Measurements from ENCODE around the gene ADSS2.

DNA sequence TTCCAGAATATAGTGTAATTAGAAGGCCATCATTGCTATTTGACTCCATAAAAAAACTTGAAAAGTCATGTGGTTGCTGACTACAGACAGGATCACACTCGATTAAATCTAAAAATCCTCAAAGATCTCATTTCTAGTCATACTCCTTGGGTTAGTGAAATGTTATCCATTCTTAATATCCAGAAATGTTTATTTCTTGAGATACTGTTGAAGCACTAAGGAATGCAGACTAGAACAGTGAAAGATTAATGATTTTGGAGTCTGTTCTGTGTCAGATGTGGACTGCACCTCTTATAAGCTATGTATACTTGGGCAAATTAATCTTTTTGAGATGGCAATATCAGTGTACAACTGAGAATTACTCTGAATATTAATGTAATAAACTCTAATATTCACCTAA, 65.1 kb downstream of the ADSS2 start:
- TF ChIP-seq, protein P1, sequence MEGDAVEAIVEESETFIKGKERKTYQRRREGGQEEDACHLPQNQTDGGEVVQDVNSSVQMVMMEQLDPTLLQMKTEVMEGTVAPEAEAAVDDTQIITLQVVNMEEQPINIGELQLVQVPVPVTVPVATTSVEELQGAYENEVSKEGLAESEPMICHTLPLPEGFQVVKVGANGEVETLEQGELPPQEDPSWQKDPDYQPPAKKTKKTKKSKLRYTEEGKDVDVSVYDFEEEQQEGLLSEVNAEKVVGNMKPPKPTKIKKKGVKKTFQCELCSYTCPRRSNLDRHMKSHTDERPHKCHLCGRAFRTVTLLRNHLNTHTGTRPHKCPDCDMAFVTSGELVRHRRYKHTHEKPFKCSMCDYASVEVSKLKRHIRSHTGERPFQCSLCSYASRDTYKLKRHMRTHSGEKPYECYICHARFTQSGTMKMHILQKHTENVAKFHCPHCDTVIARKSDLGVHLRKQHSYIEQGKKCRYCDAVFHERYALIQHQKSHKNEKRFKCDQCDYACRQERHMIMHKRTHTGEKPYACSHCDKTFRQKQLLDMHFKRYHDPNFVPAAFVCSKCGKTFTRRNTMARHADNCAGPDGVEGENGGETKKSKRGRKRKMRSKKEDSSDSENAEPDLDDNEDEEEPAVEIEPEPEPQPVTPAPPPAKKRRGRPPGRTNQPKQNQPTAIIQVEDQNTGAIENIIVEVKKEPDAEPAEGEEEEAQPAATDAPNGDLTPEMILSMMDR (IDR thresholded peaks at IDR 0.05), result no peak
- TF ChIP-seq EP300 (IDR thresholded peaks at IDR 0.05) (no peak), POLR2A (IDR thresholded peaks at IDR 0.05) (no peak)

All from tibial nerve (tissue), 4 donors.